ENCODE results near the gene KIF6.

KIF6 gene

DNA sequence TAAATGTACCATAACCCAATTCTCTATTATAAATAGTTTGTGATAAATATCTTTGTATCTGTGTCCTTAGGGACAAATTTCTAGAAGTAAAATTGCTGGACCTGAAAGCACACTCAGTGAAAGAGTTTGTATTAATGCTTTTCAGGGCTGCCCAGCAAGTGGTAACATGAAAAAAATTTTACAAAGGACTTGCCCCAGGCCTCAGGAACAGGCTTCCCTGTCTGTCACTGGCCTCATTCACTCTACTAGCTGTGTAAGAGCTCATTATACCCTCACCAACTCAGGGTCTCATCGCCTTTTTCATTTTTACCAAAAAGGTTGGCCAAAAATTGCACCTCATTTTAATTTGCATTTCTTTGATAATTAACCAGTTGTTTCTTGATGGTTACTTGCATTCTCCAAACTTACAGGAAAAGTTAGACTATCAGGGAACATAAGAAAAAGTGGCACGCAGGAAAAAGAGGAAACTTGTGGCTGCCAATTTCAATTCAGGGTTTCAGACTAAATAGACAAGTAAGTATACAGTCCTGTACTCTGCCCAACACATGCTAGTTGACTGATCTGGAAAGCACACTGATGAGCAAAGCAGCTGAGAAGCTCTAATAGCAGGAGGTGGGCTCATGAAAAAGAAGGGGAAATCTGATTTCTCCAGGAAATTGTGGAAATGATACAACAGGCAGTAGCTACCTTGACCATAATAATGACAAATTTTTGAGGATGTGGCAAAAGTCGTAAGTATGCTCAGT, 161.5 kb downstream of the KIF6 start:
- peaks cover 7% of the 10 kb centered on the region for H3K27me3 Mint-ChIP-seq
- no peak overlapping the region for H3K27ac Mint-ChIP-seq
- H3K9me3 Mint-ChIP-seq, result no peaks in the 10 kb centered on the region
- H3K4me1 Mint-ChIP-seq, result no peaks in the 10 kb centered on the region
- no peaks in the 10 kb centered on the region for H3K36me3 Mint-ChIP-seq
- no peak overlapping the region for H3K4me3 Mint-ChIP-seq

DNA sequence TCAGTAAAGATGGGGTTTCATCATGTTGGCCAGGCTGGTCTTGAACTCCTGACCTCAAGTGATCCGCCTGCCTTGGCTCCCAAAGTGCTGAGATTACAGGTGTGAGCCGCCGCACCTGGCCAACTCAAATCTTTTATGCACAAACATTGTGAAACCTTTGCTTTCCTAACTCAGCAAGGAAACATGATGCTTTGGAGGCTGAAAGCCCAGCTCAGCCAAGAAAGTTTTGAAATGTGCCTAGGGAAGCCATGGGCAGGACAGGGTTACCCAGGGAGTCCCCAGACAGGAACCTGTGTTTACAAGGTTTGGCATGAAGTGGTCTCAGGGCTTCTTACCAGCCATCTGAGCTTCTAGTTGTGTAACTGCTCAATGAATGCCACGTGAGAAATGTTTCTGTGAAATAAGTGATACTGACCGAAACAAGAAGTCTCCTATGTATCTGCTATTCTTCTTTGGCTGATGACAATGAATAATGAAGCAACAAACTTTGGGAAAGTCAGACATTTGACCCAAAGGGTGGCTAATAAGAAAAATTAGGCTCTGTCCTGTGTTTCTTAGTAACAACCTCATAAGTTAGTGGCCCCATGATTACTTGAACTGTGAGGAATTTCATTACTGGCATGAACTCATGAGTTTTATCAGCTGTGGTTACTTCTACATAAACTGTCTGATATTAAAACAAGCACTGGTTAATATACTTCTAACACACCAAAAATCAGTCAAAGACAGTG, 163.5 kb downstream of the KIF6 start:
- H3K4me1 Mint-ChIP-seq, result no peaks in the 10 kb centered on the region

GRCh38 chr6:39560915-39561314, 164.3 kb downstream of the KIF6 start:
- Mint-ChIP-seq H3K27me3 (peaks cover 8% of the 10 kb centered on the region), H3K36me3 (no peaks in the 10 kb centered on the region), H3K4me1 (no peaks in the 10 kb centered on the region), H3K27ac (no peak overlapping the region), H3K4me3 (no peak overlapping the region), H3K9me3 (no peaks in the 10 kb centered on the region)

More for the DNA sequence above, 163.5 kb downstream of the KIF6 start:
- H3K27ac Mint-ChIP-seq, result no peak overlapping the region
- H3K4me3 Mint-ChIP-seq, result no peak overlapping the region
- H3K27me3 Mint-ChIP-seq, result peaks cover 7% of the 10 kb centered on the region
- no peaks in the 10 kb centered on the region for H3K9me3 Mint-ChIP-seq
- H3K36me3 Mint-ChIP-seq, result no peaks in the 10 kb centered on the region

DNA sequence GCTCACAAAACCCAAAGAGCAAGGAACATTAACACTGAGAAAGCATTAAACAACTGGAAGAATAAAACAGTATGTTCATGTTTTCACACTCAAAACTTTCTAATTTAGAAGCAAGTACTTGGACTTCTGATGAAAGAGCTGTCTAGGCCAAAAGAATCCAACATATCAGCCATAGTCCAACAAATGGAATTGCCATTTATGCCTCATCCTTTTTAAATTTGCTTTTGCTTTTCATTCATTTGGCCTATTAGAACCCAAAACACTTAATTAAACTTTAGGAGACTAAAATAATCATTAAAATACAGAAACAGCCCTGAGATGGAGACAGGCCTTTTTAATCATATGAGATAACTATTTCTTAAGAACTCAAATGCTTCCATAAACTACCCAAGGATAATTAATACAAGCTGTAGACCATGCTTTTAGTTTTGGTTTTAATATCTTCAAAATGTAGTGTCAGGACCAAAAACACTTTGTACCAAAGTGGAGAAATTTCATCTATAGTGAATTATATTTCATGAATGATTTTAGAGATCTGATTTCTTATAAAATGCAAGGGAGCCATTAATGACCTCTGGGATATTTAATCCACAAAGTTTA, 166.5 kb downstream of the KIF6 start:
- Mint-ChIP-seq H3K4me1 (no peaks in the 10 kb centered on the region), H3K27ac (no peak overlapping the region), H3K36me3 (no peaks in the 10 kb centered on the region), H3K4me3 (no peak overlapping the region), H3K9me3 (no peaks in the 10 kb centered on the region), H3K27me3 (peaks cover 12% of the 10 kb centered on the region)

DNA sequence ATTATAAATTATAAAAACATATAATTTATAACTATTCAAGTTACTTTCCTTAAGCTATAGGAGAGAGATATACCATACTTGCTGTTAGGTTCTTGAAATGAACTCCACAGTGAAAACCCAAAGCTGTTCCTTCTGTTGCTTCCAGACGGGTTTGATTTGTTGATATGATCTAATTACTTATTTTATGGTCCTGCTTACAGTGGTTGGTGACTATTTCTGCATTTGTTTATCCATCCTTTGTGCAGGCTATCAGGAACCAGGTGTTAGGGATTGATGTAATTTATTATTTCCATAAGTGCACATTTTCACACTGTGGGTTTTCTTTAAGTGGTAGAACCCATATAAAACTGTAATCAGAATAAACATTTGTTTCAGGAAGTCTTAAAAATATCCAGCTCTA, 167.1 kb downstream of the KIF6 start:
- Mint-ChIP-seq H3K27ac (no peak overlapping the region), H3K27me3 (peaks cover 12% of the 10 kb centered on the region), H3K4me3 (no peak overlapping the region), H3K9me3 (no peaks in the 10 kb centered on the region), H3K4me1 (no peaks in the 10 kb centered on the region), H3K36me3 (no peaks in the 10 kb centered on the region)

GRCh38 chr6:39555136-39555535, 170.1 kb downstream of the KIF6 start:
- Mint-ChIP-seq H3K27ac (no peak overlapping the region), H3K4me1 (no peaks in the 10 kb centered on the region), H3K4me3 (no peak overlapping the region), H3K27me3 (peaks cover 14% of the 10 kb centered on the region), H3K36me3 (no peaks in the 10 kb centered on the region), H3K9me3 (no peaks in the 10 kb centered on the region)

GRCh38 chr6:39553860-39554802, 171.1 kb downstream of the KIF6 start:
- Mint-ChIP-seq H3K27me3 (peaks cover 19% of the 10 kb centered on the region), H3K9me3 (no peaks in the 10 kb centered on the region), H3K27ac (no peak overlapping the region)

DNA sequence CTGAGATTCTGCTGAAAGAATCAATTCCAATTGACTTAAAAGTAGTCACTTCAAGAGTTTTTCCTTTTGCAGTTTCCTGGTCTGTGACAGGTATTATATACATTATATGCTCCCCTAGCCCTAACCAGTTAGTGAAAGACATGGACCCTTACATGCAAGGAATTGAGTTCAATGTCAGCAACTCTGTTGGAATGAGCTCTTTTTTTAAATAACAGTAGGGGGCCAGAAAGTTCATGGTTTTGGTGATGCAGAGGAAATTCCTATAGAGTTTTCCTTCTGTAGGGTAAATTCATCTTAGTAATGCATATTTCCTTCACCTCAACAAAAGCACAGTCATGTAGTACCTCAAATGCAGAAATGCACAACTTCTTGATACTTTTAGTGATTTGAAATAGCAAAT, 172.2 kb downstream of the KIF6 start:
- no peak overlapping the region for H3K27ac Mint-ChIP-seq
- H3K4me3 Mint-ChIP-seq, result no peak overlapping the region
- peaks cover 23% of the 10 kb centered on the region for H3K27me3 Mint-ChIP-seq
- no peaks in the 10 kb centered on the region for H3K36me3 Mint-ChIP-seq
- no peaks in the 10 kb centered on the region for H3K9me3 Mint-ChIP-seq
- no peaks in the 10 kb centered on the region for H3K4me1 Mint-ChIP-seq

More at GRCh38 chr6:39553860-39554802, 171.1 kb downstream of the KIF6 start:
- Mint-ChIP-seq H3K36me3 (no peaks in the 10 kb centered on the region), H3K4me3 (no peak overlapping the region), H3K4me1 (no peaks in the 10 kb centered on the region)

- Mint-ChIP-seq H3K27ac (no peak overlapping the region), H3K9me3 (no peaks in the 10 kb centered on the region), H3K36me3 (no peaks in the 10 kb centered on the region), H3K4me1 (no peaks in the 10 kb centered on the region), H3K4me3 (no peak overlapping the region), H3K27me3 (peaks cover 26% of the 10 kb centered on the region)
Measured at GRCh38 chr6:39550191-39550590, 175.0 kb downstream of the KIF6 start.

- Mint-ChIP-seq H3K4me1 (no peaks in the 10 kb centered on the region), H3K4me3 (no peak overlapping the region), H3K36me3 (no peaks in the 10 kb centered on the region), H3K27me3 (peaks cover 23% of the 10 kb centered on the region), H3K27ac (no peak overlapping the region), H3K9me3 (no peaks in the 10 kb centered on the region)
Measured at GRCh38 chr6:39546731-39547130, 178.5 kb downstream of the KIF6 start.

- Mint-ChIP-seq H3K9me3 (no peaks in the 10 kb centered on the region), H3K27ac (no peak overlapping the region), H3K4me1 (no peaks in the 10 kb centered on the region), H3K27me3 (peaks cover 10% of the 10 kb centered on the region), H3K36me3 (no peaks in the 10 kb centered on the region), H3K4me3 (no peak overlapping the region)
Measured at GRCh38 chr6:39543950-39544349, 181.3 kb downstream of the KIF6 start.

DNA sequence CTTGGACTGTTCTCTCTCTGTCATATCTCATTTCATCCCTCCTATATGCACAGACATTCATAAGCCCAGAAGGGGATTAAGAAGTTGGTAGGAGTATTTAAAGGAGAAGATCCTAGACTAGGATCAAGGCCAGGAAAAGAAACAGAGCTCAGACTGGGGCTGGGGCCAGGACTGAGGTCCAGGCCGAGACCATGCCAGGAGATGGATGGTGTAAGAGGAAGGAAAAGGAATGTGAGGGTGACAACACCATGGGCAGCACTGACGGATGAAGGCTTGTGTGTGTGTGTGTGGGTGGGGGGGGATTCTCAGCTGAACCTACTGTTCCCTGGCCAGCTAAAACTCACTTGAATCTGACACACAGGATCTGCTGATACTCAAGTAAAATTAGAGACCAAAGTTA, 182.1 kb downstream of the KIF6 start:
- Mint-ChIP-seq H3K4me3 (no peak overlapping the region), H3K27ac (no peak overlapping the region), H3K9me3 (no peaks in the 10 kb centered on the region), H3K4me1 (no peaks in the 10 kb centered on the region), H3K27me3 (peaks cover 8% of the 10 kb centered on the region), H3K36me3 (no peaks in the 10 kb centered on the region)

DNA sequence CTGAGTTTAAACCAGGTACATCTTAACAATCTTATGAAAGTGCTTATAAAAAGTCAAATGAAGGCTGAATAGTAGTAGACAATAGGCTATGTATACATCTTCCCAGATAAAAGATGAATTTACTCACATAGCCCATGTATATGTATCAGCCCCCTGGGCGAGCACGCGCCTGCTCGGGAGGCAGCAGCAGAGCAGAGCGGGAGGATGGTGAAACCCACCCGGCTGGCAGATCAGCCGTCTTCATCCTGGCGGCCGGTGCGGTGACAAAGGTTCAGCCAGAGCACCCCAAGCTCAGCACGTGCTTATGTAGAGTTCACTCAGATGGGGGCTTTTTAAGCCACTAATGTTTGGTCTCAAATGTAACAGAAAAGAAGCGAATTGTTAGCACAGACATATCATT, 184.8 kb downstream of the KIF6 start:
- Mint-ChIP-seq H3K27ac (no peak overlapping the region), H3K27me3 (peaks cover 4% of the 10 kb centered on the region), H3K36me3 (no peaks in the 10 kb centered on the region), H3K9me3 (no peaks in the 10 kb centered on the region), H3K4me1 (no peaks in the 10 kb centered on the region), H3K4me3 (no peak overlapping the region)

- H3K9me3 Mint-ChIP-seq, result peaks cover 4% of the 10 kb centered on the region
- H3K27ac Mint-ChIP-seq, result no peak overlapping the region
- no peak overlapping the region for H3K4me3 Mint-ChIP-seq
- no peaks in the 10 kb centered on the region for H3K36me3 Mint-ChIP-seq
- H3K4me1 Mint-ChIP-seq, result no peaks in the 10 kb centered on the region
- peaks cover 35% of the 10 kb centered on the region for H3K27me3 Mint-ChIP-seq
Measured at GRCh38 chr6:39530201-39530759, 194.9 kb downstream of the KIF6 start.

Data from activated naive CD4-positive, alpha-beta T cell treated with anti-CD3 and anti-CD28 coated beads, Interleukin-2, amount 50 U/mL, for 24 hours (primary cell).